ENCODE results near the gene BLCAP. TPM values are rescaled to one million over a fixed set of nuclear protein-coding genes. Genes with fewer than 3 reads are reported as not detected.
"Not testable (repeated sequence)": the region's sequence is repeated elsewhere in the genome, so short reads cannot be mapped to it uniquely, and the experiment has no call there.

The BLCAP gene
- total and polyA plus RNA-seq, 8 donors: 65.5 to 75.4 (median 67.4) TPM

DNA sequence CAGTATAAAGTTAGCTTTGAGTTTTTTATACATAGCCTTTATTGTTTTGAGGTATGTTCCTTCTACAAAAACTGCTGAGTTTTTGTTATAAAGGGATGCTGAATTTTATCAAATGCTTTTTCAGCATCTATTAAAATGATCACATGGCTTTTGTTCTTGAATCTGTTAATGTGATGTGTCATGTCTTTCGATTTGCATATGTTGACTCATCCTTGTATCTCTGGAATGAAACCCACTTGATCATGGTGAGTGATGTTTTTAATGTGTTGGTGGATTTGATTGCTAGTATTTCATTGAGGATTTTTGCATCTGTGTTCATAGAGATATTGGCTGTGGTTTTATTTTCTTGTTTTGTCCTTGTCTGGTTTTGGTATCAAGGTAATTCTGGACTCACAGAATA, 24.7 kb upstream of the BLCAP start:
- H3K9me3 ChIP-seq: no peaks in the 10 kb centered on the region
- no peaks in the 10 kb centered on the region for H3K27me3 ChIP-seq
- intact Hi-C loops (cut with DNase I): no loop called here
- no peak for ATAC-seq
- H3K4me1 ChIP-seq: no peaks in the 10 kb centered on the region
- no peak for DNase-seq
- no peaks in the 10 kb centered on the region for H3K36me3 ChIP-seq
- no peak overlapping the region for H3K4me3 ChIP-seq
- TF ChIP-seq CTCF (IDR thresholded peaks at IDR 0.05): no peak
- no peak overlapping the region for H3K27ac ChIP-seq

DNA sequence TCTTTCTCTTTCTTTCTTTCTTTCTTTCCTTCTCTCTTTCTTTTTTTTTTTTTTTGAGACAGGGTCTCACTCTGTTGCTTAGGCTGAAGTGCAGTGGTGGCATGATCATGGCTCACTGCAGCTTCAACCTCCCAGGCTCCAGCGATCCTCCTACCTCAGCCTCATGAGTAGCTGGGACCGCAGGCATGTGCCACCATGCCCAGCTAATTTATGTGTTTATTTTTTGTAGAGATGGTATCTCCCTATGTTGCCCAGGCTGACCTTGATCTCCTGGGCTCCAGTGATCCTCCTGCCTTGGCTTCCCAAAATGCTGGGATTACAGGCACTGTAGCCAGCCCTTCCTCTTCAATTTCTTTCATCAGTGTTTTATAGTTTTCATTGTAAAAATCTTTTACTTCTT, 24.0 kb upstream of the BLCAP start:
- intact Hi-C loops (cut with DNase I); H3K9me3 ChIP-seq; H3K4me3 ChIP-seq; H3K4me1 ChIP-seq; ATAC-seq; H3K27ac ChIP-seq; H3K36me3 ChIP-seq; DNase-seq; H3K27me3 ChIP-seq: not testable (repeated sequence)

DNA sequence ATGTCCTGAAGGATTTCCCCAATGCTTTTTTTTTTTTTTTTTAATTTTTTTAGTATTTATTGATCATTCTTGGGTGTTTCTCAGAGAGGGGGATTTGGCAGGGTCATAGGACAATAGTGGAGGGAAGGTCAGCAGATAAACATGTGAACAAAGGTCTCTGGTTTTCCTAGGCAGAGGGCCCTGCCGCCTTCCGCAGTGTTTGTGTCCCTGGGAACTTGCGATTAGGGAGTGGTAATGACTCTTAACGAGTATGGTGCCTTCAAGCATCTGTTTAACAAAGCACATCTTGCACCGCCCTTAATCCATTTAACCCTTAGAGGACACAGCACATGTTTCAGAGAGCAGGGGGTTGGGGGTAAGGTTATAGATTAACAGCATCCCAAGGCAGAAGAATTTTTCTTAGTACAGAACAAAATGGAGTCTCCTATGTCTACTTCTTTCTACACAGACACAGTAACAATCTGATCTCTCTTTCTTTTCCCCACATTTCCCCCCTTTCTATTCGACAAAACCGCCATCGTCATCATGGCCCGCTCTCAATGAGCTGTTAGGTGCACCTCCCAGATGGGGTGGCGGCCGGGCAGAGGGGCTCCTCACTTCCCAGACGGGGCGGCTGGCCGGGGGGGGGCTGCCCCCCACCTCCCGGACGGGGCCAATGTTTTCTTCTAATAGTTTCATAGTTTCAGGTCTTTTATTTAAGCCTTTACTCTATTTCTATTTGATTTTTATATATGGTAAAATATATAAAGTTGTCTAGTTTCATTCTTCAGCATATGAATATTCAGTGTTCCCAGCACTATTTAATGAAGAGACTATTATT, 22.6 kb upstream of the BLCAP start:
- H3K27me3 ChIP-seq; intact Hi-C loops (cut with DNase I); H3K36me3 ChIP-seq; ATAC-seq; DNase-seq; H3K4me1 ChIP-seq; H3K27ac ChIP-seq; H3K9me3 ChIP-seq; H3K4me3 ChIP-seq: not testable (repeated sequence)

DNA sequence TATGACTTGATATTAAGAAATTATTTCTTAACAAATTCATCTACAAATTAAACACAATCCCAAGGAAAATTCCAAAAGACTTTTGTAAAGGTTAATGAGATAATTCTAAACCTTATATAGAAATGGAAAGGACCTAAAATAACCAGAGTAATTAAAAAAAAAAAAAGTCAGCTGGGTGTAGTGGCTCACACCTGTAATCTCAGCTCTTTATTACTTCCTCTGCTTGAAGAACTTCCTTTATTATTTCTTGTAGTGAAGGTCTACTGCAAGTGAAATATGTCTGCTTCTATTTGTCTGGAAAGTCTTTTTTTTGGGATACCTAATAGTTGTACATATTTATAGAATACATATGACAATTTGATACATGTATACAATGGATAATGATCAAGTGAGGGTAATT, 20.2 kb upstream of the BLCAP start:
- no peak for TF ChIP-seq CTCF (IDR thresholded peaks at IDR 0.05)
- H3K36me3 ChIP-seq: no peaks in the 10 kb centered on the region
- H3K4me1 ChIP-seq: no peaks in the 10 kb centered on the region
- DNase-seq (no peak), ATAC-seq (no peak)
- no peak overlapping the region for H3K4me3 ChIP-seq
- H3K27ac ChIP-seq: no peak overlapping the region
- no peaks in the 10 kb centered on the region for H3K9me3 ChIP-seq
- H3K27me3 ChIP-seq: no peaks in the 10 kb centered on the region
- intact Hi-C loops (cut with DNase I): no loop called here

DNA sequence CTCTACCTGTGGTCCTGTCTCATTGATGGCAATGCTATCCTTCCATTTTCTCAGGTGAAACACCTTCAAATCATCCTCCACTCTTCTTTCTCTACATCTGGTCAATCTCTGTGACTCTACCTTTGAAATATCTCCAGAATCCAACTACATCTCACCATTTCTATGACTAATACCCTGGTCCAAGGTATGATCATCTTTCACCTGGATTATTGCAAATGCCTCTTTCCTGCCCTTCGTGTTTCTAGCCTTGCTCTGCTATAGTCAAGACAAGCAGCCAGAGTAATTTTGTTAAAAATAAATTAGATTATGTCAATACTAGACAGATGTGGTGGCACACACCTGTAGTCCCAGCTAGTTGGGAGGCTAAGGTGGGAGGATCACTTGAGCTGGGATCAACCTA, 17.8 kb upstream of the BLCAP start:
- intact Hi-C loops (cut with DNase I): no loop called here
- no peak overlapping the region for H3K4me3 ChIP-seq
- H3K4me1 ChIP-seq: no peaks in the 10 kb centered on the region
- H3K27ac ChIP-seq: no peak overlapping the region
- DNase-seq (no peak), ATAC-seq (no peak)
- no peak for TF ChIP-seq CTCF (IDR thresholded peaks at IDR 0.05)
- H3K27me3 ChIP-seq: no peaks in the 10 kb centered on the region
- H3K9me3 ChIP-seq: no peaks in the 10 kb centered on the region
- H3K36me3 ChIP-seq: no peaks in the 10 kb centered on the region

DNA sequence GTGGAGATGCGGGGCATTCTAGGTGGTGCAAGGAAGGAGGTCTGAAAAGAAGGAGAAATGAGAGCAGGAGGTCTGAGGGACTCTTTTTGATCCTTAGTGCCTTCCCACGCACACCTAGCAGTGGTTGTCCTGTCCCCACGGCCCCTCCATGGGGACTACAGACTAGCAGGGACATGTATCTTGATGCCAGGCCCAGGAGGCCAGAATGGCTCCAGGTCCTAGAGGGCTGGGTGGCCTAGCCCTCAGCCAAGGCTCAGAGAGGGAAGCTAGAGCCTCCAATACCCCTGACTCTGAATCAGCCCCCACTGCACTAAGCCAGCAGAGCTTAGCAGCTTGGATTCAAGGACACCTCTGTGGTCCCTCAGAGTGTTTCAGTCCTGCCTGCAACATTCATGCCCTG, 16.7 kb upstream of the BLCAP start:
- H3K4me1 ChIP-seq: no peaks in the 10 kb centered on the region
- H3K27ac ChIP-seq: no peak overlapping the region
- ATAC-seq (no peak), DNase-seq (no peak)
- H3K36me3 ChIP-seq: no peaks in the 10 kb centered on the region
- no peaks in the 10 kb centered on the region for H3K27me3 ChIP-seq
- intact Hi-C loops (cut with DNase I): no loop called here
- H3K9me3 ChIP-seq: no peaks in the 10 kb centered on the region
- H3K4me3 ChIP-seq: no peak overlapping the region
- no peak for TF ChIP-seq CTCF (IDR thresholded peaks at IDR 0.05)

Data from left lung (tissue), 10 donors.